ENCODE measurements around the gene COP1.

The COP1 gene

DNA sequence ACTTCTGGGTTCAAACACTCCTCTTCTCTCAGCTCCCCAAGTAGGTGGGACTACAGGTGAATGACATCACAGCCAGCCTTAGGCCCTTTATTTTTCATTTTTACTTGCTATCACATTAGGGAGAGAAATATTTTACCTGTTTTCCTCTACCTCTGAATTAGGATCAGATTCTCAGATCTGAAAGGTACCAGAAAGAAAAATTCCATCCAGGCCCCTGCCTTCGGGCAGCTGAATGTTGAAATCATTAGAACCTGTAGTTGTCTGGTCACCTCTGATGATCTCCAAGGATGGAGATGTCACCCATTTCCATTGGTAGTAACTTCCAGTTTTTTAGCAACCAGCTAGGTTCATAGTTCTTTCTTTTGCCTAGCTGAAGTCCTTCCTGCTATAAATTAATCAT, 288.1 kb downstream of the COP1 start:
- peaks cover 0 to 5% of the 10 kb centered on the region in 2 donors for H3K4me1 ChIP-seq (ENCODE audit: control insufficient read depth in 1 of 2, insufficient read depth in 2 of 2, low read length in 2 of 2)
- H3K36me3 ChIP-seq (ENCODE audit: control insufficient read depth in 1 of 2, insufficient read depth in 2 of 2, low read length in 2 of 2): no peaks in the 10 kb centered on the region
- H3K4me3 ChIP-seq (ENCODE audit: low read depth in 1 of 2, low read length in 2 of 2): no peak overlapping the region
- H3K27me3 ChIP-seq (ENCODE audit: low read depth, low read length): no peaks in the 10 kb centered on the region
- H3K9me3 ChIP-seq (ENCODE audit: control insufficient read depth in 1 of 2, low read length in 2 of 2): no peaks in the 10 kb centered on the region
- H3K27ac ChIP-seq (ENCODE audit: low read length): no peak overlapping the region

DNA sequence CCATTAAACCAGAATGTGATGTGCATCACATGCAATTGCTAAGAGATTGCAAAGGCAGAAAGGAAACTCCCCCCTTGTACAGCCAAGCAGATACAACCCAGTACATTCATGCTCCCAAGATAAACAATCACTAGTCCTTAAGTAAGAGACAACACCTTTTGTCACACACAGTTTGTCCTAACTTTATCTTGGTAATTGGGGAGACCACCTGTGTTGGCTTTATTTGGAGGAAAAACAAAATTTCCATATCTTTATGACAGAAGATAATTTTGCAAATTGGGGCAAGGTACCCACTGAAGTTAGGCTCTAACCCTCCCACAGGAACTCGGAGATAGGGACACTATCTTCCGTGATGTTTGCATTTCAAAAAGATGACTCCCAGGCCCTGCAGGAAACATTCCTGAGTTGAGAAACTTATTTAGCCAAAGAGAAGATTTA, 288.7 kb downstream of the COP1 start:
- Histone ChIP-seq H3K27me3 (ENCODE audit: low read depth, low read length) (no peaks in the 10 kb centered on the region), H3K9me3 (ENCODE audit: control insufficient read depth in 1 of 2, low read length in 2 of 2) (no peaks in the 10 kb centered on the region), H3K4me1 (ENCODE audit: control insufficient read depth in 1 of 2, insufficient read depth in 2 of 2, low read length in 2 of 2) (peaks cover 0 to 5% of the 10 kb centered on the region in 2 donors), H3K4me3 (ENCODE audit: low read depth in 1 of 2, low read length in 2 of 2) (no peak overlapping the region), H3K27ac (ENCODE audit: low read length) (no peak overlapping the region), H3K36me3 (ENCODE audit: control insufficient read depth in 1 of 2, insufficient read depth in 2 of 2, low read length in 2 of 2) (no peaks in the 10 kb centered on the region)

DNA sequence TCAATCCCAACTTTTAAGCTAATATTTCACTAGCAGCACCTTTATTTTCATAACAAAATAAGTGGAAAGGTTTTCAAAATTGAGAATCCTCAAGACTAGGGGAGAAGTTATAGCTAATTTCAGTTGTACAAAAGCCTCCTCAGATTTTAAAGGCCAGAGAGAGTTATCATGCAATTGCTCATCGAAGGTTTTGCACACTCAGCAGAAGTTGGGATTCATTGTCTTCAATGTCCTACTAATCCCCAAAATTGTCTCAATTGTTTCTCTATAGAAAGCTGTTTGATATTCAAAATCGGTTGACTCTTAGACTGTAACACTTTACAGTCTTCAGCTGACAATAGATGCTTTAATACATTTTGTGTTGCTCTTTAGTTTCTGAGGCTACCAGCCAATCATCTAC, 293.0 kb downstream of the COP1 start:
- H3K36me3 ChIP-seq (ENCODE audit: control insufficient read depth in 1 of 2, insufficient read depth in 2 of 2, low read length in 2 of 2): peaks cover 0 to 9% of the 10 kb centered on the region in 2 donors
- H3K4me3 ChIP-seq (ENCODE audit: low read depth in 1 of 2, low read length in 2 of 2): no peak overlapping the region
- no peak overlapping the region for H3K27ac ChIP-seq (ENCODE audit: low read length)
- peaks cover 0 to 5% of the 10 kb centered on the region in 2 donors for H3K4me1 ChIP-seq (ENCODE audit: control insufficient read depth in 1 of 2, insufficient read depth in 2 of 2, low read length in 2 of 2)
- peaks cover 7 to 17% of the 10 kb centered on the region in 2 donors for H3K9me3 ChIP-seq (ENCODE audit: control insufficient read depth in 1 of 2, low read length in 2 of 2)
- H3K27me3 ChIP-seq (ENCODE audit: low read depth, low read length): no peaks in the 10 kb centered on the region

DNA sequence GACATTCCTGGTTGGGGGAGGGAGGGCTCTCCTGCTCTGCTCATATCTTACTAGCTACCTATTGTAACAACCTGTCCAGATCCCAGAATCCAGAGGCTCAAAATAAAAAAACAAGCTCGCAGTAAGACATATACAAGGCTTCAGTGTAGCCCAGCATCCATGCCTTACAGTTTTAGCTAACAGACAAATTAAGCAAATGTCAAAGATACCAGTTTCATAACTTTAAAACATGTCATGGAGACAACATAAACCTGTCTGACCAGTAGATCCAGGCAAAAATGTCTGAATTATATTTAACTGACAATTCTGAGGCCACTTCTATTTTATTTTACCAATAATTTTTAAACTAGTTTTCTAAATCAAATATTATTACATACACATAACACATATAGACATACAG, 295.9 kb downstream of the COP1 start:
- Histone ChIP-seq H3K36me3 (ENCODE audit: control insufficient read depth in 1 of 2, insufficient read depth in 2 of 2, low read length in 2 of 2) (peaks cover 0 to 9% of the 10 kb centered on the region in 2 donors), H3K4me3 (ENCODE audit: low read depth in 1 of 2, low read length in 2 of 2) (peak overlapping the region in 1 of 2 donors; percentile 39), H3K4me1 (ENCODE audit: control insufficient read depth in 1 of 2, insufficient read depth in 2 of 2, low read length in 2 of 2) (no peaks in the 10 kb centered on the region), H3K27ac (ENCODE audit: low read length) (no peak overlapping the region), H3K9me3 (ENCODE audit: control insufficient read depth in 1 of 2, low read length in 2 of 2) (peaks cover 7 to 17% of the 10 kb centered on the region in 2 donors), H3K27me3 (ENCODE audit: low read depth, low read length) (no peaks in the 10 kb centered on the region)

DNA sequence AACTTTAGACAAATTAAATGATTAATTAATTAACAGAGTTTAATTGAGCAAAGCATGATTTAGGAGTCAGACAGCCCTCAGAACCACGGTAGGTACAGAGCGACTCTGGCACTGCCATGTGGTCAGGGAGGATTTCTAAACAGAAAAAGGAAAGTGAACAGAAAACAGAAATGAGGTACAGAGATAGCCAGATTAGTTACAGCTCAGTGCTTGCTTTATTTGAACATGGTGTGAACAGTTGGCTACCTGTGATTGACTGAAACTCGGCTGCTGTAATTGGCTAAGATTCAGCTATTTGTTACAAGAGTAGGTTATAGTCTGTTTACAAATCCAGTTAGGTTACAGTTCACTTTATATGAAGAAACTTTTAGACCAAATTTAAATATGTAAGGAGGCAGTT, 300.7 kb downstream of the COP1 start:
- peaks cover 0 to 9% of the 10 kb centered on the region in 2 donors for H3K36me3 ChIP-seq (ENCODE audit: control insufficient read depth in 1 of 2, insufficient read depth in 2 of 2, low read length in 2 of 2)
- H3K27me3 ChIP-seq (ENCODE audit: low read depth, low read length): no peaks in the 10 kb centered on the region
- no peak overlapping the region for H3K4me3 ChIP-seq (ENCODE audit: low read depth in 1 of 2, low read length in 2 of 2)
- H3K4me1 ChIP-seq (ENCODE audit: control insufficient read depth in 1 of 2, insufficient read depth in 2 of 2, low read length in 2 of 2): no peaks in the 10 kb centered on the region
- peaks cover 7 to 14% of the 10 kb centered on the region in 2 donors for H3K9me3 ChIP-seq (ENCODE audit: control insufficient read depth in 1 of 2, low read length in 2 of 2)
- no peak overlapping the region for H3K27ac ChIP-seq (ENCODE audit: low read length)

DNA sequence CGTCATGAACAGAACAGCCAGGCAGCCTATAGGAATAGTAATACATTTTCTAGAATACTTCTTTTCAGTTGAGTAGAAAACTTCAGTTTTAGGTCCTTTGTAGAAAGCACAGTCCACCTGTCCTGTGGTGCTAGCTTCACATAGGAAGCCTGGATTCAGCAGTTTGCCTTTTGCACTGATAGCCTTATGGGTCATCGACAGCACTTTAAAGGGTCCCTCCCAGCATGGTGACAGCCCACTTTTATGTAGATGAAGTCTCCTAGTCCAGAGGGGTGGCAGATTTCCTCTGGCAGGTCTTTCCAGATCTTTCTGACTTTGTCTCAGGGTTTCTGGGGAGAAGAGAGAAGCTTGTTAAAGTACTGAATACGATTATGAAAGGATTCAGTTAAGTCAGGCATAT, 302.3 kb downstream of the COP1 start:
- H3K36me3 ChIP-seq (ENCODE audit: control insufficient read depth in 1 of 2, insufficient read depth in 2 of 2, low read length in 2 of 2): no peaks in the 10 kb centered on the region
- no peak overlapping the region for H3K27ac ChIP-seq (ENCODE audit: low read length)

GRCh38 chr1:175902281-175902680, 304.8 kb downstream of the COP1 start:
- Histone ChIP-seq H3K9me3 (ENCODE audit: control insufficient read depth in 1 of 2, low read length in 2 of 2) (peaks cover 0 to 3% of the 10 kb centered on the region in 2 donors), H3K27me3 (ENCODE audit: low read depth, low read length) (no peaks in the 10 kb centered on the region), H3K4me1 (ENCODE audit: control insufficient read depth in 1 of 2, insufficient read depth in 2 of 2, low read length in 2 of 2) (no peaks in the 10 kb centered on the region), H3K27ac (ENCODE audit: low read length) (no peak overlapping the region), H3K36me3 (ENCODE audit: control insufficient read depth in 1 of 2, insufficient read depth in 2 of 2, low read length in 2 of 2) (peaks cover 0 to 4% of the 10 kb centered on the region in 2 donors), H3K4me3 (ENCODE audit: low read depth in 1 of 2, low read length in 2 of 2) (no peak overlapping the region)

More for the DNA sequence above, 302.3 kb downstream of the COP1 start:
- H3K27me3 ChIP-seq (ENCODE audit: low read depth, low read length): no peaks in the 10 kb centered on the region
- no peaks in the 10 kb centered on the region for H3K4me1 ChIP-seq (ENCODE audit: control insufficient read depth in 1 of 2, insufficient read depth in 2 of 2, low read length in 2 of 2)
- no peak overlapping the region for H3K4me3 ChIP-seq (ENCODE audit: low read depth in 1 of 2, low read length in 2 of 2)
- peaks cover 0 to 3% of the 10 kb centered on the region in 2 donors for H3K9me3 ChIP-seq (ENCODE audit: control insufficient read depth in 1 of 2, low read length in 2 of 2)

GRCh38 chr1:175901076-175901836, 305.8 kb downstream of the COP1 start:
- peaks cover 0 to 4% of the 10 kb centered on the region in 2 donors for H3K36me3 ChIP-seq (ENCODE audit: control insufficient read depth in 1 of 2, insufficient read depth in 2 of 2, low read length in 2 of 2)
- H3K4me1 ChIP-seq (ENCODE audit: control insufficient read depth in 1 of 2, insufficient read depth in 2 of 2, low read length in 2 of 2): no peaks in the 10 kb centered on the region
- H3K9me3 ChIP-seq (ENCODE audit: control insufficient read depth in 1 of 2, low read length in 2 of 2): peaks cover 0 to 3% of the 10 kb centered on the region in 2 donors
- H3K27ac ChIP-seq (ENCODE audit: low read length): no peak overlapping the region
- H3K27me3 ChIP-seq (ENCODE audit: low read depth, low read length): no peaks in the 10 kb centered on the region
- H3K4me3 ChIP-seq (ENCODE audit: low read depth in 1 of 2, low read length in 2 of 2): no peak overlapping the region

GRCh38 chr1:175900171-175900570, 306.9 kb downstream of the COP1 start:
- peaks cover 0 to 4% of the 10 kb centered on the region in 2 donors for H3K36me3 ChIP-seq (ENCODE audit: control insufficient read depth in 1 of 2, insufficient read depth in 2 of 2, low read length in 2 of 2)
- H3K27ac ChIP-seq (ENCODE audit: low read length): no peak overlapping the region
- no peaks in the 10 kb centered on the region for H3K27me3 ChIP-seq (ENCODE audit: low read depth, low read length)
- no peaks in the 10 kb centered on the region for H3K4me1 ChIP-seq (ENCODE audit: control insufficient read depth in 1 of 2, insufficient read depth in 2 of 2, low read length in 2 of 2)
- H3K9me3 ChIP-seq (ENCODE audit: control insufficient read depth in 1 of 2, low read length in 2 of 2): peaks cover 0 to 7% of the 10 kb centered on the region in 2 donors
- no peak overlapping the region for H3K4me3 ChIP-seq (ENCODE audit: low read depth in 1 of 2, low read length in 2 of 2)

- no peaks in the 10 kb centered on the region for H3K4me1 ChIP-seq (ENCODE audit: control insufficient read depth in 1 of 2, insufficient read depth in 2 of 2, low read length in 2 of 2)
- no peak overlapping the region for H3K4me3 ChIP-seq (ENCODE audit: low read depth in 1 of 2, low read length in 2 of 2)
- H3K27ac ChIP-seq (ENCODE audit: low read length): no peak overlapping the region
- peaks cover 0 to 4% of the 10 kb centered on the region in 2 donors for H3K9me3 ChIP-seq (ENCODE audit: control insufficient read depth in 1 of 2, low read length in 2 of 2)
- no peaks in the 10 kb centered on the region for H3K27me3 ChIP-seq (ENCODE audit: low read depth, low read length)
- peaks cover 0 to 4% of the 10 kb centered on the region in 2 donors for H3K36me3 ChIP-seq (ENCODE audit: control insufficient read depth in 1 of 2, insufficient read depth in 2 of 2, low read length in 2 of 2)
These were observed 311.1 kb downstream of the COP1 start for GRCh38 chr1:175895966-175896365.

Measured in muscle layer of duodenum (tissue), 2 donors.